HG03039 (cell line): Measurements from ENCODE around the gene PRKCD.

ENCODE experiments used
- ATAC-seq: cut with Tn5 transposase; IDR thresholded peaks from one replicate; pipeline ENCODE4 v1.9.1; 2021; ENCODE audit warnings: mild to moderate bottlenecking, moderate library complexity; ENCODE audit not compliant: unreplicated experiment

The PRKCD gene

GRCh38 chr3:53211706-53212702 lies 51.0 kb downstream of the PRKCD start:
- ATAC-seq = no peak

- ATAC-seq = no peak
These were observed 52.3 kb downstream of the PRKCD start for GRCh38 chr3:53213276-53213675.

GRCh38 chr3:53215816-53216215 lies 54.8 kb downstream of the PRKCD start:
- ATAC-seq = no peak

- no peak for ATAC-seq
These were observed 55.7 kb downstream of the PRKCD start for GRCh38 chr3:53216723-53217122.

- ATAC-seq = no peak
These were observed 56.2 kb downstream of the PRKCD start for GRCh38 chr3:53217175-53217574.

- no peak for ATAC-seq
These were observed 57.1 kb downstream of the PRKCD start for GRCh38 chr3:53218131-53218530.

- ATAC-seq = peak; percentile 68
These were observed 59.0 kb downstream of the PRKCD start for GRCh38 chr3:53219895-53220483.

- no peak for ATAC-seq
These were observed 60.3 kb downstream of the PRKCD start for GRCh38 chr3:53221345-53221744.

- ATAC-seq = no peak
These were observed 60.8 kb downstream of the PRKCD start for GRCh38 chr3:53221827-53222182.

GRCh38 chr3:53222183-53222901 lies 61.3 kb downstream of the PRKCD start:
- ATAC-seq = no peak

GRCh38 chr3:53223025-53223424 lies 62.0 kb downstream of the PRKCD start:
- no peak for ATAC-seq

GRCh38 chr3:53223541-53223966 lies 62.5 kb downstream of the PRKCD start:
- no peak for ATAC-seq

GRCh38 chr3:53224026-53224425 lies 63.0 kb downstream of the PRKCD start:
- ATAC-seq = no peak

GRCh38 chr3:53224536-53224935 lies 63.5 kb downstream of the PRKCD start:
- no peak for ATAC-seq

GRCh38 chr3:53225181-53225580 lies 64.2 kb downstream of the PRKCD start:
- no peak for ATAC-seq

- ATAC-seq = no peak
These were observed 64.6 kb downstream of the PRKCD start for GRCh38 chr3:53225651-53226050.

GRCh38 chr3:53226142-53226840 lies 65.3 kb downstream of the PRKCD start:
- ATAC-seq = no peak

GRCh38 chr3:53226841-53227407 lies 65.9 kb downstream of the PRKCD start:
- ATAC-seq = no peak

GRCh38 chr3:53227993-53228885 lies 67.2 kb downstream of the PRKCD start:
- no peak for ATAC-seq

- no peak for ATAC-seq
These were observed 68.2 kb downstream of the PRKCD start for GRCh38 chr3:53229171-53229570.
